Type B pancreatic cell (in vitro differentiated cells): ENCODE measurements around the gene SLC12A7. TPM values are rescaled to one million over a fixed set of nuclear protein-coding genes. Genes with fewer than 3 reads are reported as not detected.

Experiments used
- DNase-seq: peaks from one replicate; pipeline ENCODE4 v3.0.0; 2021; ENCODE audit warnings: mixed read lengths; ENCODE audit not compliant: unreplicated experiment; ENCODE audit errors: extremely low spot score
- H3K27ac Mint-ChIP-seq: 2 replicates; pipeline ENCODE4 v1.8.0; 2021; ENCODE audit warnings: mild to moderate bottlenecking, mixed read lengths
- H3K27me3 Mint-ChIP-seq: 2 replicates; pipeline ENCODE4 v1.8.0; 2021; ENCODE audit warnings: mixed read lengths
- H3K36me3 Mint-ChIP-seq: 2 replicates; pipeline ENCODE4 v1.8.0; 2021; ENCODE audit warnings: mixed read lengths
- H3K4me1 Mint-ChIP-seq: one replicate; pipeline ENCODE4 v1.8.0; 2021; ENCODE audit warnings: mixed read lengths; ENCODE audit not compliant: unreplicated experiment
- H3K4me3 Mint-ChIP-seq: 2 replicates; pipeline ENCODE4 v1.8.0; 2021; ENCODE audit warnings: mild to moderate bottlenecking, mixed read lengths
- H3K9me3 Mint-ChIP-seq: 2 replicates; pipeline ENCODE4 v1.8.0; 2021; ENCODE audit warnings: mixed read lengths
- total RNA-seq: library from RNA; stranded (reverse); gene quantifications from 2 replicates; pipeline ENCODE4 v1.2.1, GENCODE V29; 2021; ENCODE audit warnings: low replicate concordance
- TF ChIP-seq, protein P1 (sequence below): fragments of 200-600 bp; sonication (generic); conservative IDR thresholded peaks from 2 replicates; pipeline ENCODE4 v1.5.0; 2021; ENCODE audit warnings: antibody characterized with exemption, mild to moderate bottlenecking

Gene SLC12A7
- total RNA-seq, 1 donor from 2014 or later, result 57.6 TPM

DNA sequence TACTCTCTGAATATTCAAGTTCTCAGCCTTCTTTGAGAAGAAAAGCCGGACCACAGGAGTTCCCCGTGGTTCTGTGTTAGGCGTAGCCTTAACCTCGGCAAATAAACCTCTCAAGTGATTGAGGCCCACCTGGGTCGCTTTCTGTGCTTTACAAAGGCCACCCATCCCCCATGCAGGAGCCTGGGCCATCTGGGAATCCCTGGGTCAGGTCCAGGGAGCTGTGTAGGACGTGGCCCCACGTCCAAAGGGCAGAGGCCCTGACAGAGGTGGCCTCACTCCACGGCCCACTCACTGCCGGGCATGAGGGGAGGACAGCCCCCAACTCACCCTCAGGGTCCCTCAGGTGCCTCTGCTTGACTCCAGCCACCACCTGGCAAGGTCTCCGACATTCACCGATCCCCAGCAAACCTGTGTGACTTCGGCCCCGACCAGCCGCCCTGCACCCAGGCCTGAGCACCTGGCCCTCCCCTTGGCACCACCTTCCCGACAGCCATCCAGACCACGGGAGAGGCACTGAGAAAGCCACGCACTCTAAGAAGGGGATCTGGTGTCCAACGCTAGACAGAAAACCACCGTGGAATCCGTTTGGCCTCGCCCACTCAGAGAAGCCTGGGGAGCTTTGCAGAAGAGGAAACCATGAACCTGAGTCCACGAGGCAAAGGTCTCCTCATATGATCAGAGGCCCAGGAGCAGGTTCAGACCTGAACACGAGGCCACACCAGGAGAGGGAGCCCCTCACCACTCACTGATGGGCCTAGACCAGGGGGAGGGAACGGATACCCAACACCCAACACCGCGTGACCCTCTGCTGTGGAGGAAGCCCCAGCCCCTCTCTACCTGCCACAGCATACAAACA is 4.5 kb downstream of the SLC12A7 start:
- Mint-ChIP-seq H3K36me3 (no peaks in the 10 kb centered on the region), H3K27ac (peak overlapping the region; percentile 61), H3K4me1 (peaks cover 38% of the 10 kb centered on the region), H3K9me3 (no peaks in the 10 kb centered on the region), H3K4me3 (peak overlapping the region; percentile 62), H3K27me3 (no peaks in the 10 kb centered on the region)
- TF ChIP-seq, protein P1, sequence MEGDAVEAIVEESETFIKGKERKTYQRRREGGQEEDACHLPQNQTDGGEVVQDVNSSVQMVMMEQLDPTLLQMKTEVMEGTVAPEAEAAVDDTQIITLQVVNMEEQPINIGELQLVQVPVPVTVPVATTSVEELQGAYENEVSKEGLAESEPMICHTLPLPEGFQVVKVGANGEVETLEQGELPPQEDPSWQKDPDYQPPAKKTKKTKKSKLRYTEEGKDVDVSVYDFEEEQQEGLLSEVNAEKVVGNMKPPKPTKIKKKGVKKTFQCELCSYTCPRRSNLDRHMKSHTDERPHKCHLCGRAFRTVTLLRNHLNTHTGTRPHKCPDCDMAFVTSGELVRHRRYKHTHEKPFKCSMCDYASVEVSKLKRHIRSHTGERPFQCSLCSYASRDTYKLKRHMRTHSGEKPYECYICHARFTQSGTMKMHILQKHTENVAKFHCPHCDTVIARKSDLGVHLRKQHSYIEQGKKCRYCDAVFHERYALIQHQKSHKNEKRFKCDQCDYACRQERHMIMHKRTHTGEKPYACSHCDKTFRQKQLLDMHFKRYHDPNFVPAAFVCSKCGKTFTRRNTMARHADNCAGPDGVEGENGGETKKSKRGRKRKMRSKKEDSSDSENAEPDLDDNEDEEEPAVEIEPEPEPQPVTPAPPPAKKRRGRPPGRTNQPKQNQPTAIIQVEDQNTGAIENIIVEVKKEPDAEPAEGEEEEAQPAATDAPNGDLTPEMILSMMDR, result no peak
- no peak for DNase-seq

DNA sequence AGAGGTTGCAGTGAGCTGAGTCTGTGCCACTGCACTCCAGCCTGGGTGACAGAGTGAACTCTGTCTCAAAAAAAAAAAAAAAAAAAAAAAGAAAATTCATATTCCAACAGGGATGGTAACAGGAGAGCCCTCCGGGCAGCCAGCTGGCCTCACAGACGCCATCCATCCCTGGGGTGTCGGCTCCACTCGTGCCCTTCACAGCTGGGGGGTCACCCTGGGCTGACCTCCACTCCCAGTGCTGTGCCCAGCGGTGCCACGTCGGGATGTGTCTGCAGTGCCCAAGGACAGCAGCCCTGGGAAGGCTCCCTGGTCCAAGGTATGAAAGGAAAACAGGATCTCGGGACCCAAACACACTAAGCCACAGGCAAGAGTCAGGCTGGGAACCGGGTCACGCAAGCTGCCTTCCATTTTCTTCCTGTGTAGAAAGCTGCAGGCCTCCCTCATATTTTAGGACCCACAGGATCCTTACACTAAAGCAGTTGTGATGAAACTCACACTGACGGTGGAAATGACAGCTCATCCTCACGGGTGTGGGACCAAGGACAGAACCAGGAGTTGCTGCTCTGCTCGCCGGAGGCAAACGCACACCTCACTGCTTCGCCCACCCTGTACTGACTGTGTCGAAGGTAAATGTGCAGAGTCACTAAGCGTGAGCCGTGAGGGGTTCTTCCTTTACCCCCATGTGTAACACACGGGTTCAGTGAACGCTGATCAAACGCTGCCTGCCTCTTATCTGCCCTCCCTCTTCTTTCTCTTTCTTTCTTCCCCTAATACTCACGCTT is 5.3 kb downstream of the SLC12A7 start:
- Mint-ChIP-seq H3K27me3 (no peaks in the 10 kb centered on the region), H3K36me3 (no peaks in the 10 kb centered on the region), H3K4me1 (peaks cover 47% of the 10 kb centered on the region), H3K9me3 (no peaks in the 10 kb centered on the region), H3K27ac (peak overlapping the region; percentile 63), H3K4me3 (peak overlapping the region; percentile 37)
- no peak for DNase-seq
- TF ChIP-seq, protein P1, result no peak

DNA sequence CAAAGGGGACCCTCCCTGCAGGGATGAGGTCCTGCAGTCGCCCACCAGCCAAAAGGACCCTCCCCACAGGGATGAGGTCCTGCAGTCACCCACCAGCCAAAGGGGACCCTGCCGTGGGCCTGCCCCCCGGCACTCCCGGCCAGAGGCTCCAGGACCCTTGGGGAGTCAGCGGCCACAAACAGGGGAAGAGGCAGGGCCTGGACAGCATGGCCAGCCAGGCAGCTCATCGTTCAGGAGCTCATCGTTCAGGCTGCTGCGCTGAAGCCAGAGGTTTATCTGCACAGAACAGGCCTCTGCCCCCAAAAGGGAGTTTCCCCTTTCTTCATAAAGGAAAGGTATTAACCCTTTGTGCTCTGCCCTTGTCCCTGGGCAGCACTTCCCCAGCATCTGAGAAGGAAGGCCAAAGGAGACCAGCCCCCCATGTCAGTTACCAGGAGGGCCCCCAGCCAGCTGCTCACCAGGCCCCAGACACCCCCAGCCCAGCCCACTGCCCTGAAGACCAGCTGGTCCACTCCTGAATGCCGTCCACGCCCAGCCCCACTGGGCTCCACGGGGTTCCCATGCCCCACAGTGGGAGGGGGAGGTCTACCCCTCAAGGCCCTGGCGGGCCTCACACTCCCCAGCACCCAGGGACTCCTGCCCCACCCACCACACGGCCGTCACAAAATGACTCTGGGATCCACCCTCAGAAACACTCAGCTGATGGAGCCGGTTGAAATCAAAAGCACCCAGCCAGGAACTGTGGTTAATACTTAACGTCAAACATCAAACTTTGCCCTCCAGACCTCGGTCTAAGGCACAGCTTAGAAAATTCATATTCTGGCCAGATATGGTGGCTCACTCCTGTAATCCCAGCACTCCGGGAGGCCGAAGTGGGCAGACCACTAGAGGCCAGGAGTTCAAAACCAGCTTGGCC is 6.3 kb downstream of the SLC12A7 start:
- peak overlapping the region; percentile 63 for H3K27ac Mint-ChIP-seq
- peaks cover 48% of the 10 kb centered on the region for H3K4me1 Mint-ChIP-seq
- H3K27me3 Mint-ChIP-seq, result no peaks in the 10 kb centered on the region
- H3K36me3 Mint-ChIP-seq, result no peaks in the 10 kb centered on the region
- peak overlapping the region; percentile 54 for H3K4me3 Mint-ChIP-seq
- TF ChIP-seq, protein P1, result no peak
- no peaks in the 10 kb centered on the region for H3K9me3 Mint-ChIP-seq
- no peak for DNase-seq

DNA sequence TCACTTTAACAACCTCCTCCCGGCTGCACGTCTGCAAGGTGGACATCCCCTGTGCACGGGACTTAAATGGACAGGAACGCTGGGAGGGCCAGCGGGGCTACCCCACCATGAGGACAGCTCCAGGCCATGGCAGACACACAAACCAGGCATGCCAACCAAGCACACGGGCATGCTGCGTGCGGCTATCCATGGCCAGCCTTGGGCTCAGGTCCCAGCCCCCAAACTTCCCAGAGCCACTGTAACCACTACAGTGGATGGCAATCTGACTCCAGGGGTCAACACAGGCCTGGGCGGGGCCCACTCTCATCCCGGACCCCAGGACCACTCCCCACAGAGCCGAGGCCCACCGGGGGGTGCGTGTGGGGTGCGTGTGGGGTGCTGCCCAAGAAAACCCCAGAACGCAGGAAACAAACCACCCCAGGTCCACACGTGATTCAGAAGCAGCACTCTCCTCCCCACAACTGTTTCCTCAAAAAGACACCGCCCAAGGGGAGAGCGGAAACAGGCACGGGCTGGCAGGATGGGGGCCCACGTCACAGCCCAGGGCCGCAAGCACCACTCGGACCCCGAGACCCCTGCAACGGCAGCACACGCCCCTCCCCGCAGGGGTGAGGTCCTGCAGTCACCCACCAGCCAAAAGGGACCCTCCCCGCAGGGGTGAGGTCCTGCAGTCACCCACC is 7.4 kb downstream of the SLC12A7 start:
- H3K9me3 Mint-ChIP-seq, result no peaks in the 10 kb centered on the region
- peaks cover 51% of the 10 kb centered on the region for H3K4me1 Mint-ChIP-seq
- no peak overlapping the region for H3K4me3 Mint-ChIP-seq
- no peaks in the 10 kb centered on the region for H3K36me3 Mint-ChIP-seq
- H3K27me3 Mint-ChIP-seq, result no peaks in the 10 kb centered on the region
- no peak for DNase-seq
- TF ChIP-seq, protein P1, result no peak
- H3K27ac Mint-ChIP-seq, result no peak overlapping the region
